Prostate gland (tissue), 2 donors: Measurements from ENCODE around the gene SH2D1B. TPM values are rescaled to one million over a fixed set of nuclear protein-coding genes. Genes with fewer than 3 reads are reported as not detected.

Experiments used
- DNase-seq: peaks from one replicate; pipeline ENCODE4 v3.0.0-alpha.2; 2019; ENCODE audit warnings: low spot score
- H3K27ac ChIP-seq, 2 donors: fragments of 200-600 bp; sonication (generic); 2 replicates each; pipeline ENCODE4 v1.5.1; 2017 to 2019
- H3K27me3 ChIP-seq: fragments of 200-600 bp; sonication (generic); replicated peaks from 2 replicates; pipeline ENCODE4 v1.5.1; 2019; ENCODE audit not compliant: insufficient read depth
- H3K36me3 ChIP-seq, 2 donors: fragments of 200-600 bp; sonication (generic); 1 replicate in 1 of 2; 2 replicates in 1 of 2; pipeline versions ENCODE4 v1.5.1 to v1.8.1; 2017 to 2019
- H3K4me1 ChIP-seq: fragments of 200-600 bp; sonication (generic); replicated peaks from 2 replicates; pipeline ENCODE4 v1.5.1; 2019
- H3K4me3 ChIP-seq, 2 donors: fragments of 200-600 bp; sonication (generic); 2 replicates each; pipeline ENCODE4 v1.5.1; 2017 to 2019
- H3K9me3 ChIP-seq: fragments of 200-600 bp; sonication (generic); 2 replicates; pipeline ENCODE4 v1.5.1; 2017
- CTCF ChIP-seq, 4 experiments: fragments of 200-600 bp in 2 of 4; fragments of 450-650 bp in 2 of 4; sonication (generic) in 2 of 4; IDR thresholded peaks; 1 replicate in 3 of 4; 2 replicates in 1 of 4; pipeline ENCODE4 v1.5.1; 2016 to 2019; ENCODE audit warnings: antibody characterized with exemption in 4 of 4, mild to moderate bottlenecking in 2 of 4, moderate library complexity in 2 of 4
- POLR2A ChIP-seq: fragments of 450-650 bp; IDR thresholded peaks from one replicate; pipeline ENCODE4 v1.6.1; 2016; ENCODE audit warnings: antibody characterized with exemption, mild to moderate bottlenecking
- POLR2AphosphoS5 ChIP-seq: sonication (generic); formaldehyde crosslinking; IDR thresholded peaks from one replicate; pipeline ENCODE4 v1.6.1; 2017; ENCODE audit warnings: antibody characterized with exemption
- WGBS: methylation state at CpG from one replicate; pipeline ENCODE4 v1.1.5; 2018; 5-methylcytosine and 5-hydroxymethylcytosine counted together
- intact Hi-C: fragments of 100-400 bp; cut with DNase I; formaldehyde crosslinking; loops from one replicate; pipeline ENCODE4 v1.14.2; 2022
- total RNA-seq, 2 donors: library from RNA; depleted of rRNA; stranded (reverse); fragments of >200 nt; gene quantifications; one replicate each; pipeline ENCODE4 v1.1.0, GENCODE V29; 2016

The SH2D1B gene
- total RNA-seq, 2 donors from 2014 or later = not detected

GRCh38 chr1:162369571-162369970 lies 42.4 kb downstream of the SH2D1B start:
- no peak for TF ChIP-seq POLR2A
- TF ChIP-seq CTCF (IDR thresholded peaks at IDR 0.05) = no peak
- TF ChIP-seq POLR2AphosphoS5 = no peak
- no peaks in the 10 kb centered on the region for H3K9me3 ChIP-seq
- no peaks in the 10 kb centered on the region for H3K36me3 ChIP-seq
- no peaks in the 10 kb centered on the region for H3K4me1 ChIP-seq
- no peaks in the 10 kb centered on the region for H3K27me3 ChIP-seq
- no peak overlapping the region for H3K4me3 ChIP-seq
- WGBS = 92% methylated on average over 7 of the region's 7 CpGs
- intact Hi-C loops = no loop called here
- H3K27ac ChIP-seq = no peak overlapping the region
- no peak for DNase-seq

- H3K4me3 ChIP-seq = no peak overlapping the region
- 58% methylated on average over 4 of the region's 4 CpGs for WGBS
- no peaks in the 10 kb centered on the region for H3K9me3 ChIP-seq
- DNase-seq = no peak
- H3K27ac ChIP-seq = no peak overlapping the region
- no peaks in the 10 kb centered on the region for H3K4me1 ChIP-seq
- no peaks in the 10 kb centered on the region for H3K27me3 ChIP-seq
- TF ChIP-seq POLR2A (no peak), POLR2AphosphoS5 (no peak), CTCF (IDR thresholded peaks at IDR 0.05) (no peak)
- intact Hi-C loops = no loop called here
- H3K36me3 ChIP-seq = no peaks in the 10 kb centered on the region
These were observed 43.5 kb downstream of the SH2D1B start for GRCh38 chr1:162368451-162368850.

- Histone ChIP-seq H3K27me3 (no peaks in the 10 kb centered on the region), H3K36me3 (no peaks in the 10 kb centered on the region), H3K4me1 (no peaks in the 10 kb centered on the region), H3K9me3 (no peaks in the 10 kb centered on the region), H3K4me3 (no peak overlapping the region), H3K27ac (no peak overlapping the region)
- DNase-seq = no peak
- no peak for TF ChIP-seq POLR2AphosphoS5
- no peak for TF ChIP-seq CTCF (IDR thresholded peaks at IDR 0.05)
- TF ChIP-seq POLR2A = no peak
- intact Hi-C loops = no loop called here
- 92% methylated on average over 10 of the region's 10 CpGs for WGBS
These were observed 44.2 kb downstream of the SH2D1B start for GRCh38 chr1:162367772-162368171.

- Histone ChIP-seq H3K27ac (no peak overlapping the region), H3K4me1 (no peaks in the 10 kb centered on the region), H3K4me3 (no peak overlapping the region), H3K9me3 (no peaks in the 10 kb centered on the region), H3K27me3 (no peaks in the 10 kb centered on the region), H3K36me3 (no peaks in the 10 kb centered on the region)
- no peak for DNase-seq
- TF ChIP-seq CTCF (IDR thresholded peaks at IDR 0.05) = no peak
- no peak for TF ChIP-seq POLR2AphosphoS5
- TF ChIP-seq POLR2A = no peak
- intact Hi-C loops = no loop called here
- WGBS = 92% methylated on average over 29 of the region's 36 CpGs
These were observed 44.9 kb downstream of the SH2D1B start for GRCh38 chr1:162367073-162367472.

GRCh38 chr1:162366671-162367070 lies 45.3 kb downstream of the SH2D1B start:
- no peaks in the 10 kb centered on the region for H3K27me3 ChIP-seq
- H3K4me1 ChIP-seq = no peaks in the 10 kb centered on the region
- DNase-seq = no peak
- TF ChIP-seq POLR2AphosphoS5 (no peak), POLR2A (no peak), CTCF (IDR thresholded peaks at IDR 0.05) (no peak)
- no peaks in the 10 kb centered on the region for H3K36me3 ChIP-seq
- H3K9me3 ChIP-seq = no peaks in the 10 kb centered on the region
- intact Hi-C loops = no loop called here
- no peak overlapping the region for H3K27ac ChIP-seq
- WGBS = 85% methylated on average over 9 of the region's 9 CpGs
- no peak overlapping the region for H3K4me3 ChIP-seq
